HG02759 (cell line): Measurements from ENCODE around the gene IL18BP.

ENCODE experiments used
- ATAC-seq: cut with Tn5 transposase; IDR thresholded peaks from one replicate; pipeline ENCODE4 v1.9.1; 2021; ENCODE audit warnings: mild to moderate bottlenecking, moderate library complexity; ENCODE audit not compliant: unreplicated experiment

Gene IL18BP

DNA sequence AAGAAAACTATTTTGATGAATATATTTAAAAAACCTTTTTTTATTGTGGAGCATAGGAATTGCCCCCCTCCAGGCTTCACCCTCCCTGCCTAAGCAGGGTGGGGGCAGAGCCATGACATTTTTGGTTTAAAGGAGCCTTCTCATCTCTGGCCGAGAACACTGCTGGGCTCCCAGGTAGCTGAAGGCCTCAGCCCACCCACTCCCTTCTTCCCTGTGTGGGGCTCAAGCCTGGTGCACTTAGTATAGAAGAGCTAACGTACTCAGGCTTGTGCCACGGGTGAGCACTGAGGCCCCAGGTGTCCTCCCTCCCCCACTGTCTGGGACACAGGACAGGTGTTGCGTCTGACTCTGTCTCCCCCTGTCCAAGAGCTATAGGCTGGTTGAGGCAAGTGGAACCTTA, 2.2 kb upstream of the IL18BP start:
- ATAC-seq = no peak

DNA sequence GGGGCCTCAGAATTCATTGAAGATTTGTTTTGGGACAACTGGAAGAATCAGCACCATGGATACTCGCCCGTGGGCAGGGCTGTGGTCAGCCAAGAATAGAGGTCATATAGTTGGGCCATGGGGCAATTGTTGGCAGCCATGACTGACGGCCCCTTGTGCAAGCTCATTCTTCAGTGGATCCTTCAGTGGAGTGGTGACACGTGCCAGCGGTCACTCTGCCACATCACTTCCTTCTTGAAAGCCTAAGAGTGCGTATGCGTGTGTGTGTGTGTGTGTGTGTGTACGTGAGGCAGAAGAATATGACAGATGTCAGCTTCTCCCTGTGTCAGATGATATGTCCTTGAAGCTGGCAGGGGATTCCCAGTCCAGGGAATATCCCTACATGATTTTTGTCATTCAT, 1.8 kb upstream of the IL18BP start:
- ATAC-seq = no peak

DNA sequence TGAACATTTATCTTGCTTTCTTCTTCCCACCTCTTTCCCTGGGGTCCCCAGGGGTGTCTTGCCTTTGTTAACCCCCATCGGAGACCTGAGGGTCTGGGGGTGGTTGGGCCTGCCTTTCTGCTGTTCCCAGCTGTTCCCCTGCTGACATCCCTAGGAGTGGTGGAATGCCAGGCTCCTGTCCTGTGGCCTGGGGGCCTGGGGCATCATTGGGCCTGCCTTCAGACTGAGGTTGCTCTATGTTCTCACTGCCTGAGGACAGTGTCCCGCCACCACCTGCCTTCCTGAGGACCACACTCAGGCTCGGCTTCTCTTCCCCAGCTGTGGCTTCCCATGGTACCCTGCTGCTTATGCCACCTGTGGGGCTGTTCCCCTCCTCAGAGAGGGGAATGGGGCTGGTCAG, 1.1 kb upstream of the IL18BP start:
- ATAC-seq = no peak

DNA sequence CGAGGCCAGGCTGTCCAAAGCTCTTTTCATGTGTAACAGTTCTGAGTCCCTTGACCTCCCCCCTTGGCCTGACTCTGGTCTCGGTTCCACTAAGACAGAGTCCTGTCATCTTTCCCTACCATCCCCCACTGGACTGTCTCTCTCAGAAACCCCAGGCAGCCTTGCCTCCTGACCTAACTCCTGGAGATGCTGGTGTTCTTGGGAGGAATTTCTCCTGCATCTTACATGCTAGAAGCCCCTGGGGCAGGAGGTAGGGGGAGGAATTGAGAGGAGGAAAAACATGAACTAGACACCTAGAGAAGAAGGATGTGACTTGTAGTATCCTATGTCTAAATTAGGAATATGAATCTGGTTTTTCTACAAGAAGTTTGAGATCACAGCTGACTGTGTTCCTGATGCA, 648 bp upstream of the IL18BP start:
- ATAC-seq = no peak

DNA sequence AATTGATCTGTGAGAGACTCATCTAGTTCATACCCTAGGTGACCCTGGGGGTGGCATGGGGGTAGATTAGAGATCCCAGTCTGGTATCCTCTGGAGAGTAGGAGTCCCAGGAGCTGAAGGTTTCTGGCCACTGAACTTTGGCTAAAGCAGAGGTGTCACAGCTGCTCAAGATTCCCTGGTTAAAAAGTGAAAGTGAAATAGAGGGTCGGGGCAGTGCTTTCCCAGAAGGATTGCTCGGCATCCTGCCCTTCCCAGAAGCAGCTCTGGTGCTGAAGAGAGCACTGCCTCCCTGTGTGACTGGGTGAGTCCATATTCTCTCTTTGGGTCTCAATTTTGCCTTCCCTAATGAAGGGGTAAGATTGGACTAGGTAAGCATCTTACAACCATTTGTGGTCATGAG, 653 bp downstream of the IL18BP start:
- ATAC-seq = no peak

DNA sequence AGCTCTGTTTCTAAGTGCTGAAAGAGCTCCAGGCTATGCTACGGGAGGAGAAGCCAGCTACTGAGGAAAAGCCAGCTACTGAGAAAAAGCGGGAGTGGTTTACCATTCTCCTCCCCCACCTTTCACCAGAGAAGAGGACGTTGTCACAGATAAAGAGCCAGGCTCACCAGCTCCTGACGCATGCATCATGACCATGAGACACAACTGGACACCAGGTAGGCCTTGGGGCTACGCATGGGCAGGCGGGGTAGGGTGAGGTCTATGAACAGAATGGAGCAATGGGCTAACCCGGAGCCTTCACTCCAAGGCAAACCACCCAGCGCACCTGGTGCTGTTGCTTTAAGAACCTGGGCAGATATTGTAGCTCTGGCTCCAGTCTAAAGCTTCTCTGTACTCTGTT, 1.1 kb downstream of the IL18BP start:
- ATAC-seq = no peak

DNA sequence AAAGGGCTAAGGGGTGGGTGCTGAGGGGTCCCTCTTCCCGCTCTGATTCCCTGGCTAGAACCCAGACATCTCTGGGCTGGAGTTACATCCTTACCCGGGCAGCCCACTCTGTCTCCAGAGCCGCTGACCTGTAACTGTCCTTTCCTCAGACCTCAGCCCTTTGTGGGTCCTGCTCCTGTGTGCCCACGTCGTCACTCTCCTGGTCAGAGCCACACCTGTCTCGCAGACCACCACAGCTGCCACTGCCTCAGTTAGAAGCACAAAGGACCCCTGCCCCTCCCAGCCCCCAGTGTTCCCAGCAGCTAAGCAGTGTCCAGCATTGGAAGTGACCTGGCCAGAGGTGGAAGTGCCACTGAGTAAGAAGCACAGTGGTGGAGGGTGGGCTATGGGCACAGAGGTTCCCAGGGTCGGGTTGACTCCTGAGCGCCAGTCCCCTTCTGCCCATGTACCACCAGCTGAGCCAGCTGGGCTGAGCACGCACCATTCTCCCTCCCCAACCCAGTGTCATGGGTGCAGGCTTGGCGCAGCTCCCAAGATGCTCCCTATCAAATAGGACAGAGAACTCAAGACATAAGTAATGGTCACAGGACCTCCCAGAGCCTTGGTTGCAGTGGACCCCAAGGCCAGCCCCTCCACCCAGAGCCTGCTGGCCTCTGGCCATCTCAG, 1.6 kb downstream of the IL18BP start:
- no peak for ATAC-seq

DNA sequence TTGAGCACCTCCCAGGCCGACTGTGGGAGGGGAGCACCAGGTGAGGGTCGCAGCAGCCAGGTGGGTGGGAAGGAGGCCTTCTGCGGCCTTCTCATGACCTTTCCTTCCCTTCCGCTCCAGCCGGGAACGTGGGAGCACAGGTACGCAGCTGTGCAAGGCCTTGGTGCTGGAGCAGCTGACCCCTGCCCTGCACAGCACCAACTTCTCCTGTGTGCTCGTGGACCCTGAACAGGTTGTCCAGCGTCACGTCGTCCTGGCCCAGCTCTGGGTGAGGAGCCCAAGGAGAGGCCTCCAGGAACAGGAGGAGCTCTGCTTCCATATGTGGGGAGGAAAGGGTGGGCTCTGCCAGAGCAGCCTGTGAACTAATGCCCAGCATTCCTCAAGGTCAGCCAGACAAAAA, 2.6 kb downstream of the IL18BP start:
- ATAC-seq = no peak

DNA sequence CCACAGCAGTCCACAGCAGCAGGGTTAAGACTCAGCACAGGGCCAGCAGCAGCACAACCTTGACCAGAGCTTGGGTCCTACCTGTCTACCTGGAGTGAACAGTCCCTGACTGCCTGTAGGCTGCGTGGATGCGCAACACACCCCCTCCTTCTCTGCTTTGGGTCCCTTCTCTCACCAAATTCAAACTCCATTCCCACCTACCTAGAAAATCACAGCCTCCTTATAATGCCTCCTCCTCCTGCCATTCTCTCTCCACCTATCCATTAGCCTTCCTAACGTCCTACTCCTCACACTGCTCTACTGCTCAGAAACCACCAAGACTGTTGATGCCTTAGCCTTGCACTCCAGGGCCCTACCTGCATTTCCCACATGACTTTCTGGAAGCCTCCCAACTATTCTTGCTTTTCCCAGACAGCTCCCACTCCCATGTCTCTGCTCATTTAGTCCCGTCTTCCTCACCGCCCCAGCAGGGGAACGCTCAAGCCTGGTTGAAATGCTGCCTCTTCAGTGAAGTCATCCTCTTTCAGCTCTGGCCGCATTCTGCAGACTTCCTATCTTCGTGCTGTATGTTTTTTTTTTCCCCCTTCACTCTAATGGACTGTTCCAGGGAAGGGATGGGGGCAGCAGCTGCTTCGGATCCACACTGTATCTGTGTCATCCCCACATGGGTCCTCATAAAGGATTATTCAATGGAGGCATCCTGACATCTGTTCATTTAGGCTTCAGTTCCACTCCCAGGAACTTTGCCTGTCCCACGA, 3.3 kb downstream of the IL18BP start:
- no peak for ATAC-seq

DNA sequence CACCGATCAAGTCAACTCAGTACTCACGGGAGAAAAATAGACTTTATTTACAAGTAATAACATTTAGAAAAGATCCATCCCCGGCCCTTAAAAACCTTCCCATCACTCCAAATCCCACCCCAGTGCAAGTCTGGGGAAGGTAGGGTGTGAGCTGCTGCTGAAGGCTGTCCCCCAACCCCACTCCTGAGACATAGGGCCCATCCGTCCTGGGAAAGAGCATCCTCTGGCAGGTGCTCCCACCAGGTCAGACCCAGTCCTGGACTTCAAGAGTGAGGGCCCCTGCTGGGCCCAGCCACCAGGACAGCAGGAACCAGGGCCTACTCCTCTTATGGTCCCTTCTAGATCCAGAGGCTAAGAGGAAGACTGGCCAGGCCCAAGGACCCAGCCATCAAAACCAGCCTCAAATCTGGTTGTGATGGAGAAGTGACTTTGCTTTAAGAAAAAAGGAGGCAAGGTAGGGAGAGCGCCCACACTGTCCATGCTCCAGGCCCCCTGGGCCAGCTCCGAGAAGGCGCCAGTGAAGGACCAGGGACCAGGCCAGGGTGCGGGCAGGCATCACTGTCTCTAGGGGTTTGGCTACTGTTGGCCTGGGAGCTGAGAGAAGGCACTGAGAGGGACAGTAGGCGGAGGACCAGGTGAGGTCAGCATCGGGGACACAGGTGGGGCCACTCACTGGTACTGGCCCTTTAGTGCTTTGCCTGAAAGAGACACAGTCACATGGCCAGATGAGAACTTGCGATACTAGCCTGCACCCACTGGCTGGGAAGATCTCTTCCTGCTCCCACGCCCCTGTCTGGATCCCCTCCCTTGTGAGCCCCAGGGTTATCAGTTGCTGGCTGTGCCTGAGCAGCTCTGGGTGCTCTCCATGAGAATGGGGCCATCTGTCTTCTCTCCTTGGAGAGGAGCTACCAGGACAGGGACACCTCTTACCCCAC, 4.4 kb downstream of the IL18BP start:
- no peak for ATAC-seq

DNA sequence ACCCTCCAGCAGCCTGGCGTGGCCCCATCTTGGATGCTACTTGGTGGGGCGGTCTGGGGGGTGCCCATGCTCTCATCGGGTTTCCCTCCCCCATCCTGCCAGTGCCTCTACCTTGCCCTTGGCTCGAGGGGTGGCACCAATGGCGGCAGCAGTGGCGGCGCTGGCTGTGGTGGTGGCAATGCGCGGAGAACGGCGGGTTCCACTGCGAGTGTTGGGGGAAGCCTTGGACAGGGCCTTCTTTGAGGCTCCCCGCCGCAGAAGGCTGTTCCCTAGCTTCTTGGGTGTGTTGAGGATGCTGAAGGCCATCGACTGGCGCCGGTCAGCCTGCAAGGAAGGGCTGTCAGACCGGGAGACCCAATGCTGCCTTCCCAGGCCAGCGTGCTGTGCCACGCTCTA, 5.1 kb downstream of the IL18BP start:
- no peak for ATAC-seq

DNA sequence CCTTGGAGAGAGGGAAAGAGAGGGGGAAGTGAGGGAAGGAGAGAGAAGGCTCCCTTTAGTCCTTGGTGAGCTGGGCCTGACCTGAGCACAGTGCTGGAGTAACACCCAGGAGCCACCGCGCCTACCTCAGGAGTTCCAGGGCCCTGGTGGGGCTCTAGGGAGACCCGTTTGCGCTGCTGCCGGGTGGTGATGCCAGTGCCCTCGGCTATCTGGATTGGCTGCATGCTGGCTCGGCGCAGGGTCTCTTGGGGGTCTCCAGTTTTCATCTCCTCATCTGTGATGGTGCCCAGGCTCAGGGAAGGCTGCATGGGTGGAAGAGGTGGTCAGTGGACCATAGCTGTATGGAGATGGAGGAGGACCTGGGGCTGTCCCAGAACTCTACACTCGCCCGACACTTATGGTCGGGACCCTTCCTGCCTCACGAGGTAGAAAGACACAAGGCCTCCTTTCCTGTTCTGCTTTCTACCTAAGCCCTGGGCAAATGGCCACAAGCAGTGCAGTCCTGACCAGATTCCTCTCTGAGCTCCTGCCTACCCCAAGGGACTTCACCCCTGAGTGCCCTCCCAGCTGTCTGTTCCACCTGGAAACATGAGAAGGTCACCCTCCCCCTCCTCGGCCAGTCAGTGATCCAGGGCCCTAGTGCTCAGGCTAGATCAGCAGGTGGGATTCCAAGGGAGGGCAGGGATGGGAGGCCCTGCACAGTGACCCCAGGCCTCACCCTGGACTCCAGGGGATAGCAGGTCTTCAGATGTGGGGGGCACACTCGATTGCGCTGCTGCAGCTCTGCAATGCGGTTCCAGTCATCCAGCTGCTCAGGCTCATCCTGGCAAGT, 6.0 kb downstream of the IL18BP start:
- ATAC-seq = no peak

DNA sequence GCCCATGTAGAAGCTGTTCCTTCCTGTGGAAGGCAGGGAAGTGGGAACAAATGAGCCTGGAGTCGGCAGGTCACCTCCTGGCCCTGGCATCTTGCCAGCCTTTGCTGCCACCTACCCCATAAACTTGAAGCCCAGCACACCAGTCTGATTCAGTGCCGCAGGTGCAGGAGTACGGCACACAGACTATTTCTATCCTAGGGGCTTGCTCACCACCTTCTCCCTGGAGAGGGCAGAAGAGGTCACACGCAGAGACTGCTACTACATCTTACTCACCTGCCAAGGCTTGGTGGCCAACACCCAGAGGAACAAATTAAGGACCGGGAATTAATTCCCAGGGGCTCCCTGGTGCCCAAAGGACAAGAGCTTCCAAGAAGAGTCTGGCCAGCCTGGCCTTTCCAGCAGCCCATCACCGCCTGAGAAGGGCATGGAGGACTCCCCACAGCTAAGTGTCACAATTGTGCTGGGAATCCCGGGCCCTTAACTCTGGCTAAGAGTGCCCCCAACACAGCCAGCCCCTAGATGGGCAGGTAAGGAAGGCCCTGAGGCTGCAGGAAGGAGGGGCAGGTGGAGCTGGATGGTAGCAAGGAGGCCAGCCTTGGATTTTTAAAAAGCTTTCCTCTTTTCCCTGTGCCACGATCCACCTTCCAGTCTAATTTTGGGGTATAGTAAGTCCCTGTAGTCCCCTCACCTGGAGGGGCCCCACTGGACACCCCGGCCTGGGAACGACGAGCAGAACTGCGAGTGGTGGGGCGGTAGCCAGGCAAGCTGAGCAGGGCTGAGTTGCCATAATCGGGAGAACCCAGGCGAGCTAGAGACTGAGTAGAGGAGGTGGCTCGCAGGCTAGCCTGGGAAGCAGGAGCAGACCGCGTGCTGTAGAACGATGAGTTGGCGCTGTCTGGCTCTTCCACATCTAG, 6.9 kb downstream of the IL18BP start:
- ATAC-seq = no peak

DNA sequence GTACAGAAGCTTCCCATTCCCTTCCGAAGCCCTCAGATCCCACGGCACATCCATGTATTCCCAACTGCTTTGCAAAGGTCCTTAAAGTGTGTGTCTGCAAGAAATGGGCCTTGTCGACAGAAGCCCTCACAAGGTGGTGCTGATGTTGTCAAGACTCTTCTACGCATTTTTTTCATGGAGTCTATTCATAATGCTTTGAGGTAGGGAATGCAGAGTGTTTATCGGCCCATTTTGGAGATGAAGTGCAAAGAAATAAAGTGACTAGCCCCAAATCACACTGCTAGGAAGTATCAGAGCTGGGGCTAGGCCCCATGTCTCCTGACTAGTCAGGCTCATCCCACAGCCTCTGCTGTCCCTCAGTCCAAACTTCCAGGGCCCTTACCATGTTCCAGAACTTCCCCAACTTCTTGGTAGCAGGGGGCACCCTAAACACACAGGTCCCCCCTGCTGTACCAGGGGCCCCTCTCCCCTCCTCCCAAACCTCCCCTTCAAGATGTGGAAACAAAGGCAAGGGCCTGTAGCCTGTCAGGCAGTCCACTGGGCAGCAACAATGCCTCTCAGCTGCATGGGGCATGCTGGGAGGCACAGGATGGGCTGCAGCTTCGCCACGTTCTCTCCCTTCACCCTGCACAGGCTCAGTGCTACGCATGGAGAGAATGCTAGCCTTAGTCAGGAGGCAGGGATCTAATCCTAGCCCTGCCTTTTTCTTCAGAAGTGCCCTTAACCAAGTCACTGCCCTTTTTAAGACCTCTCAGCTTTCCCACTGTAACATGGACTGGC, 7.8 kb downstream of the IL18BP start:
- no peak for ATAC-seq

DNA sequence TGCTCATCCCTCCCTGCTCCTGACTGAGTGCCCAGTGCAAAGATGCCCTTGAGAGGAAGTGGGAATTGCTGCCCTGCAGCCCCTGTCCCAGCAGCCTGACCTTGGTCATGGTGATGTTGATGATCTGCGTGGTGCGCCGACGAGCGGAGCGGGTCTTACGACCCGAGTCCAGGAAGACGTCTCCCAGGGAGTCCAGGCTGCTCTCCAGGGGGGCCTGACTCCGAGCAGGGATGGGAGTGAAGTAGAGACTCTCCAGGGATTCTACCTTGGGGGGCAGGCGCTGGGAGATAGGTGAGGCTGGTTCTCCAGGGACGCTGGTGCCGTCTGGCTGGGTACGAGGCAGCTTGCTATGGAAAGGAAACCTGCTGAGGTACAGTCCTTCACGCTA, 8.4 kb downstream of the IL18BP start:
- no peak for ATAC-seq

DNA sequence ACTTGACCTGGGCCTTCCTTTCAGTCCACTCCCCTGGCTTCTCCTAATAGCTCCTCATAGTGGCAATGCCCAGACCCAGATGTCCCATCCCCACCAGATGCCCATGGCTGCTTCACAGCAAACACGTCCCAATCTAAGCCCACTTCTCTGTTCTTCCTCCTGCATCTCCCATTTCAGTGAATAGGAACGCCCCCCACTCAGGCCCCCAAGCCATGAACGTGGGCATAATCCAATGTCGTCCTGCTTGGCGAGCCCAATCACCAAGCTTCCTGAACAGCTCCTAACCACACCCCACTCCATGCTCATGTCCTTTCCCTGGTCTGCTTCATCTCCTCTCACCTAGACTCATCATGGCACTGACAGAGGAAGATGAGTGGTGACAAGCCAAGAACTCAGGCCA, 8.9 kb downstream of the IL18BP start:
- no peak for ATAC-seq

DNA sequence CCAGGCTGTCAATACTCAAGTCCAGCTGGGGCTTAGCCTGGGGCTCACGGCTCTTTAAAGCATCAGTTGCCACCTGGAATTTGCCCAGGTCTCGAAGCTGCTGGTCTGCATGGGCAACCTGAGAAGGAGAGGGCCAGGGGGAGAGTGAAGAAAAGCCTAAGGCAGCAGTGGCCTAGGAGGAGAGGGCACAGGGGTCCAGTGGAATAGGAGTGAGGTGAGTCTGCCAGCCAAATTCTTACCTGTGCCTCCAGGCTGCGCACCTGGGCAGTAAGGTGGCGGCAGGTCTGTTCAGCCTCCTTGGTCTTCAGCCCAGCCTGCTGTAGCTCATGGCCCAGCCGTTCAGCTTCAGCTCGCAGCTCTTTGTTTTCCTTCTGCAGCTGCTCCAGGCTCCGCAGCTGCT, 10.0 kb downstream of the IL18BP start:
- no peak for ATAC-seq

DNA sequence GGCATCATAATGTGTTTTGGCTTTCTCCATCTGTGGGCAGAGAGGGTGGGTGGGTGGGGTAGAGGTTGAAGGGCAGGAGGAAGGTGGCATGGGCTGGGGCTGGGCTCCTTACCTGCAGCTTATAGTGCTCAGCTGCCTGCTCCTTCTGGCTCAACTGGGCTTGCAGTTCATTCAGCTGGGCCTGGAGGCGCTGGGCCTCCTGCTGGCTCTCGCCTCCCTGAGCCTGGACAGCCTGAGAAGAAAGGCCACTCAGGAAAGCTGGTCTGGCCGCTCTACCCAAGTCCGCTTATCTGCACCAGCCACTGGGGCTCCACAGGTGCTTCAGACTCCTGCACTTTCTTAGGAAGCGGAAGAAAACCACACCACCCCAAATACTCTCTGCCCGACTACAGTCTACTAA, 10.4 kb downstream of the IL18BP start:
- no peak for ATAC-seq
